AG04450 (cell line): Measurements from ENCODE around the gene ZNF599. TPM values are rescaled to one million over a fixed set of nuclear protein-coding genes. Genes with fewer than 3 reads are reported as not detected.

Experiments used
- CTCF ChIA-PET: fragments of 300-600, 350-600 bp; formaldehyde crosslinking; extraction: SDS; loops from one replicate; lab custom pipeline; 2022; ENCODE audit warnings: antibody characterized with exemption, inconsistent platforms; lab: Charles Lee
- POLR2A ChIA-PET: fragments of 350-600 bp; formaldehyde crosslinking; extraction: SDS; loops from one replicate; lab custom pipeline; 2021; ENCODE audit warnings: antibody characterized with exemption, inconsistent platforms; lab: Yijun Ruan, JAX
- DNase-seq: peaks from one replicate; pipeline ENCODE4 v3.0.0-alpha.2; 2011; ENCODE audit warnings: low read depth, low spot score
- H3K27ac ChIP-seq: one replicate; pipeline ENCODE4 v1.5.1; 2012; ENCODE audit warnings: low read depth, low read length, control low read depth
- H3K27me3 ChIP-seq: one replicate; pipeline ENCODE4 v1.6.0; 2012; ENCODE audit warnings: low read length; ENCODE audit not compliant: control insufficient read depth, insufficient read depth
- H3K4me3 ChIP-seq: 2 replicates; pipeline ENCODE4 v1.5.1; 2011; ENCODE audit warnings: mild to moderate bottlenecking, low read depth, low read length, control low read depth
- H3K9me3 ChIP-seq: 2 replicates; pipeline ENCODE4 v1.5.1; 2012; ENCODE audit warnings: low read length; ENCODE audit not compliant: control insufficient read depth, insufficient read depth
- CTCF ChIP-seq: IDR thresholded peaks from 2 replicates; pipeline ENCODE4 v1.5.1; 2011; ENCODE audit warnings: low read depth, low read length, control low read depth, inconsistent platforms
- polyA plus RNA-seq: library from polyadenylated mRNA; depleted of rRNA; stranded (reverse); fragments of >200 nt; gene quantifications from 2 replicates; pipeline ENCODE4 v1.2.3, GENCODE V29; 2011

Gene ZNF599
- polyA plus RNA-seq, 1 experiment, result 9.1 TPM

- H3K4me3 ChIP-seq, result peak overlapping the region; percentile 82
- ChIA-PET POLR2A (interaction anchor here (0.9 to 1.2 kb wide), 2 partner anchors 39 to 56 kb away, joined by 3 to 17 read pairs; partner anchors contain the start of genes SCGB2B2, ZNF302 and ZNF599), CTCF (interaction anchor here (1.1 kb wide), 1 partner anchor 93 kb away, joined by 3 read pairs; no protein-coding TSS in a partner anchor)
- TF ChIP-seq CTCF, result no peak
- H3K27ac ChIP-seq, result peak overlapping the region; percentile 93
- no peaks in the 10 kb centered on the region for H3K27me3 ChIP-seq
- DNase-seq, result no peak
- H3K9me3 ChIP-seq, result peaks cover 6% of the 10 kb centered on the region
Observed at GRCh38 chr19:34733266-34733745, 39.7 kb downstream of the ZNF599 start.

GRCh38 chr19:34732612-34733211 lies 40.3 kb downstream of the ZNF599 start:
- Histone ChIP-seq H3K4me3 (peak overlapping the region; percentile 82), H3K27ac (peak overlapping the region; percentile 93), H3K9me3 (peaks cover 3% of the 10 kb centered on the region), H3K27me3 (no peaks in the 10 kb centered on the region)
- CTCF ChIA-PET, result interaction anchor here (1.1 kb wide), 1 partner anchor 93 kb away, joined by 3 read pairs; no protein-coding TSS in a partner anchor
- no peak for DNase-seq
- POLR2A ChIA-PET, result interaction anchor here (1.2 kb wide), 1 partner anchor 55 kb away, joined by 17 read pairs; the partner anchor contains the start of genes SCGB2B2 and ZNF302
- TF ChIP-seq CTCF, result no peak

GRCh38 chr19:34731964-34732363 lies 41.1 kb downstream of the ZNF599 start:
- DNase-seq, result no peak
- Histone ChIP-seq H3K27me3 (no peaks in the 10 kb centered on the region), H3K4me3 (no peak overlapping the region), H3K9me3 (no peaks in the 10 kb centered on the region; the same call in 1 of the 2 replicates), H3K27ac (no peak overlapping the region)
- TF ChIP-seq CTCF, result no peak
- ChIA-PET POLR2A (no interaction called here), CTCF (no interaction called here)

- POLR2A ChIA-PET, result no interaction called here
- no peak for DNase-seq
- H3K4me3 ChIP-seq, result no peak overlapping the region
- TF ChIP-seq CTCF, result no peak
- CTCF ChIA-PET, result interaction anchor here (1.2 kb wide), 1 partner anchor 18 kb away, joined by 5 read pairs; no protein-coding TSS in a partner anchor
- peaks cover 3% of the 10 kb centered on the region for H3K27me3 ChIP-seq
- H3K9me3 ChIP-seq, result no peaks in the 10 kb centered on the region; the same call in 1 of the 2 replicates
- H3K27ac ChIP-seq, result no peak overlapping the region
Observed at GRCh38 chr19:34731019-34731829, 41.8 kb downstream of the ZNF599 start.

- Histone ChIP-seq H3K27me3 (peaks cover 5% of the 10 kb centered on the region), H3K27ac (no peak overlapping the region), H3K4me3 (no peak overlapping the region), H3K9me3 (no peaks in the 10 kb centered on the region)
- CTCF ChIA-PET, result no interaction called here
- TF ChIP-seq CTCF, result no peak
- POLR2A ChIA-PET, result no interaction called here
- DNase-seq, result no peak
Observed at GRCh38 chr19:34725400-34725799, 47.6 kb downstream of the ZNF599 start.
